Measurements from ENCODE around the gene GUCA1C. TPM values are rescaled to one million over a fixed set of nuclear protein-coding genes. Genes with fewer than 3 reads are reported as not detected.

Gene GUCA1C
- polyA plus RNA-seq, 1 donor (not counting 4 experiments of a cell fraction or from before 2014, with no cell fraction given) = 0.26 TPM

- Histone ChIP-seq H3K4me2 (ENCODE audit: control insufficient read depth, extremely low read depth, insufficient read depth, low read depth, low read length) (no peak overlapping the region), H3K27me3 (ENCODE audit: control insufficient read depth, extremely low read depth, insufficient read depth, low read length) (no peaks in the 10 kb centered on the region), H3K9me1 (ENCODE audit: control insufficient read depth, extremely low read depth, insufficient read depth, low read length) (no peaks in the 10 kb centered on the region), H3K27ac (ENCODE audit: control insufficient read depth, insufficient read depth, low read length) (no peak overlapping the region), H3K9me3 (ENCODE audit: control insufficient read depth, low read depth, low read length) (no peaks in the 10 kb centered on the region), H3K79me2 (ENCODE audit: control insufficient read depth, insufficient read depth, low read length) (no peaks in the 10 kb centered on the region), H2AFZ (ENCODE audit: control insufficient read depth, low read length) (no peak overlapping the region), H3K9ac (ENCODE audit: control insufficient read depth, extremely low read depth, insufficient read depth, low read length) (no peak overlapping the region), H4K20me1 (ENCODE audit: control insufficient read depth, extremely low read depth, insufficient read depth, low read length) (no peaks in the 10 kb centered on the region), H3K36me3 (ENCODE audit: control insufficient read depth in 2 of 2, extremely low read depth in 1 of 2, insufficient read depth in 2 of 2, low read length in 2 of 2) (no peaks in the 10 kb centered on the region), H3K4me3 (ENCODE audit: control insufficient read depth in 2 of 3, extremely low read depth in 1 of 3, insufficient read depth in 2 of 3, low read depth in 1 of 3, low read length in 3 of 3) (no peak overlapping the region), H3K4me1 (ENCODE audit: control insufficient read depth, extremely low read depth, insufficient read depth, low read length) (no peaks in the 10 kb centered on the region)
- TF ChIP-seq EZH2 (IDR thresholded peaks at IDR 0.05; ENCODE audit: low read length) = no peak
- TF ChIP-seq, protein P1, sequence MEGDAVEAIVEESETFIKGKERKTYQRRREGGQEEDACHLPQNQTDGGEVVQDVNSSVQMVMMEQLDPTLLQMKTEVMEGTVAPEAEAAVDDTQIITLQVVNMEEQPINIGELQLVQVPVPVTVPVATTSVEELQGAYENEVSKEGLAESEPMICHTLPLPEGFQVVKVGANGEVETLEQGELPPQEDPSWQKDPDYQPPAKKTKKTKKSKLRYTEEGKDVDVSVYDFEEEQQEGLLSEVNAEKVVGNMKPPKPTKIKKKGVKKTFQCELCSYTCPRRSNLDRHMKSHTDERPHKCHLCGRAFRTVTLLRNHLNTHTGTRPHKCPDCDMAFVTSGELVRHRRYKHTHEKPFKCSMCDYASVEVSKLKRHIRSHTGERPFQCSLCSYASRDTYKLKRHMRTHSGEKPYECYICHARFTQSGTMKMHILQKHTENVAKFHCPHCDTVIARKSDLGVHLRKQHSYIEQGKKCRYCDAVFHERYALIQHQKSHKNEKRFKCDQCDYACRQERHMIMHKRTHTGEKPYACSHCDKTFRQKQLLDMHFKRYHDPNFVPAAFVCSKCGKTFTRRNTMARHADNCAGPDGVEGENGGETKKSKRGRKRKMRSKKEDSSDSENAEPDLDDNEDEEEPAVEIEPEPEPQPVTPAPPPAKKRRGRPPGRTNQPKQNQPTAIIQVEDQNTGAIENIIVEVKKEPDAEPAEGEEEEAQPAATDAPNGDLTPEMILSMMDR (optimal IDR thresholded peaks at IDR 0.05 in 1 of 3, IDR thresholded peaks at IDR 0.05 in 1 of 3, conservative IDR thresholded peaks at IDR 0.05 in 1 of 3; ENCODE audit: extremely low read depth in 1 of 3, insufficient read depth in 2 of 3, low read length in 3 of 3) = no peak
- FAIRE-seq = no peak
- no peak for DNase-seq (ENCODE audit: low read depth, low spot score)
- dilution Hi-C loops (cut with MboI; ENCODE audit: extremely low pct_ligation_motif_present, low sequenced_read_pairs) = no loop called here
These were observed 32.2 kb upstream of the GUCA1C start for GRCh38 chr3:108985844-108986243.

DNA sequence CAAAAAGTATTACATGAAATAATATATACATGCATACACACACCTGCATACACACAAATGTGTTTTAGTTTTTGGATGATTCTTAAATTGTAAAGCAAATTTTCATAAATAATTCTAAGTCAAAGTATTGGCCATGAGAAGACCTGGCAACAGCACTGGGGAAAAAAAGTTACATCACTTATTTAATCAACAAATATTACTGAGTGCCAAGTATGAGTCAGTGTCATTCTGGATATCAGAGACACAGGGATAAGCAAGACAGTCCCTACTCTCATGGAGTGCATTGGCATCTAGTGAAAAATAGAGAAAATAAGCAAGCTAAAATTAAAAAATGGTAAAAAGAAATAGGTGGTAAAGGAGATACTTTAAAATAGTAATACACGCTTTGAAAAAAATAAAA is 29.4 kb upstream of the GUCA1C start:
- no peaks in the 10 kb centered on the region for H3K9me3 ChIP-seq (ENCODE audit: control insufficient read depth, low read depth, low read length)
- no peak for DNase-seq (ENCODE audit: low read depth, low spot score)
- H3K4me3 ChIP-seq (ENCODE audit: control insufficient read depth in 2 of 3, extremely low read depth in 1 of 3, insufficient read depth in 2 of 3, low read depth in 1 of 3, low read length in 3 of 3) = no peak overlapping the region
- no peak overlapping the region for H3K4me2 ChIP-seq (ENCODE audit: control insufficient read depth, extremely low read depth, insufficient read depth, low read depth, low read length)
- no peaks in the 10 kb centered on the region for H3K4me1 ChIP-seq (ENCODE audit: control insufficient read depth, extremely low read depth, insufficient read depth, low read length)
- no peaks in the 10 kb centered on the region for H3K79me2 ChIP-seq (ENCODE audit: control insufficient read depth, insufficient read depth, low read length)
- no peaks in the 10 kb centered on the region for H3K27me3 ChIP-seq (ENCODE audit: control insufficient read depth, extremely low read depth, insufficient read depth, low read length)
- no peak overlapping the region for H3K9ac ChIP-seq (ENCODE audit: control insufficient read depth, extremely low read depth, insufficient read depth, low read length)
- TF ChIP-seq, protein P1 (optimal IDR thresholded peaks at IDR 0.05 in 1 of 3, IDR thresholded peaks at IDR 0.05 in 1 of 3, conservative IDR thresholded peaks at IDR 0.05 in 1 of 3; ENCODE audit: extremely low read depth in 1 of 3, insufficient read depth in 2 of 3, low read length in 3 of 3) = no peak
- no peak for TF ChIP-seq EZH2 (IDR thresholded peaks at IDR 0.05; ENCODE audit: low read length)
- H3K9me1 ChIP-seq (ENCODE audit: control insufficient read depth, extremely low read depth, insufficient read depth, low read length) = no peaks in the 10 kb centered on the region
- no peaks in the 10 kb centered on the region for H4K20me1 ChIP-seq (ENCODE audit: control insufficient read depth, extremely low read depth, insufficient read depth, low read length)
- H3K36me3 ChIP-seq (ENCODE audit: control insufficient read depth in 2 of 2, extremely low read depth in 1 of 2, insufficient read depth in 2 of 2, low read length in 2 of 2) = no peaks in the 10 kb centered on the region
- no peak for FAIRE-seq
- H3K27ac ChIP-seq (ENCODE audit: control insufficient read depth, insufficient read depth, low read length) = no peak overlapping the region
- no peak overlapping the region for H2AFZ ChIP-seq (ENCODE audit: control insufficient read depth, low read length)
- dilution Hi-C loops (cut with MboI; ENCODE audit: extremely low pct_ligation_motif_present, low sequenced_read_pairs) = no loop called here
